ENCODE results near the gene RPL41. TPM values are rescaled to one million over a fixed set of nuclear protein-coding genes. Genes with fewer than 3 reads are reported as not detected.

RPL41 gene
- total RNA-seq, 4 donors from 2014 or later, result 2,553 to 3,094 (median 2,929) TPM

- TF ChIP-seq CTCF (IDR thresholded peaks at IDR 0.05), result no peak
- DNase-seq (ENCODE audit: low spot score), result no peak
- no peak for ATAC-seq (ENCODE audit: low FRiP score)
Observed at GRCh38 chr12:56137853-56138571, 21.6 kb downstream of the RPL41 start.

- DNase-seq (ENCODE audit: low spot score) (no peak), ATAC-seq (ENCODE audit: low FRiP score) (no peak)
- no peak for TF ChIP-seq CTCF (IDR thresholded peaks at IDR 0.05)
Observed at GRCh38 chr12:56141946-56142784, 25.7 kb downstream of the RPL41 start.

- ATAC-seq (ENCODE audit: low FRiP score), result no peak
- no peak for TF ChIP-seq CTCF (IDR thresholded peaks at IDR 0.05)
- no peak for DNase-seq (ENCODE audit: low spot score)
Observed at GRCh38 chr12:56143217-56143616, 26.8 kb downstream of the RPL41 start.

- ATAC-seq (ENCODE audit: low FRiP score) (peak; percentile 21), DNase-seq (ENCODE audit: low spot score) (no peak)
Observed at GRCh38 chr12:56143870-56144269, 27.4 kb downstream of the RPL41 start.

GRCh38 chr12:56145217-56145616 is 28.8 kb downstream of the RPL41 start:
- TF ChIP-seq CTCF (IDR thresholded peaks at IDR 0.05), result no peak
- ATAC-seq (ENCODE audit: low FRiP score) (no peak), DNase-seq (ENCODE audit: low spot score) (no peak)

More at GRCh38 chr12:56143870-56144269, 27.4 kb downstream of the RPL41 start:
- TF ChIP-seq CTCF (IDR thresholded peaks at IDR 0.05), result no peak

GRCh38 chr12:56146492-56147460 is 30.3 kb downstream of the RPL41 start:
- ATAC-seq (ENCODE audit: low FRiP score) (peak; percentile 17), DNase-seq (ENCODE audit: low spot score) (no peak)
- TF ChIP-seq CTCF (IDR thresholded peaks at IDR 0.05), result no peak
